GM19463 (cell line): Measurements from ENCODE around the gene TCF7L1.
"Not testable (repeated sequence)": the region's sequence is repeated elsewhere in the genome, so short reads cannot be mapped to it uniquely, and the experiment has no call there.

Experiments
- ATAC-seq: cut with Tn5 transposase; IDR thresholded peaks from one replicate; pipeline ENCODE4 v1.9.1; 2021; ENCODE audit warnings: mild to moderate bottlenecking, moderate library complexity; ENCODE audit not compliant: unreplicated experiment

Gene TCF7L1

GRCh38 chr2:85181134-85181631, 48.0 kb downstream of the TCF7L1 start:
- ATAC-seq = no peak

- no peak for ATAC-seq
Observed at GRCh38 chr2:85181844-85182456, 48.8 kb downstream of the TCF7L1 start.

GRCh38 chr2:85183076-85183475, 49.9 kb downstream of the TCF7L1 start:
- ATAC-seq = no peak

- ATAC-seq = no peak
Observed at GRCh38 chr2:85183479-85183878, 50.3 kb downstream of the TCF7L1 start.

GRCh38 chr2:85184231-85184630, 51.0 kb downstream of the TCF7L1 start:
- no peak for ATAC-seq

GRCh38 chr2:85184990-85185389, 51.8 kb downstream of the TCF7L1 start:
- ATAC-seq = no peak

GRCh38 chr2:85185431-85185940, 52.3 kb downstream of the TCF7L1 start:
- no peak for ATAC-seq

GRCh38 chr2:85187069-85187468, 53.9 kb downstream of the TCF7L1 start:
- ATAC-seq = no peak

GRCh38 chr2:85188852-85189251, 55.7 kb downstream of the TCF7L1 start:
- no peak for ATAC-seq

GRCh38 chr2:85189606-85190270, 56.5 kb downstream of the TCF7L1 start:
- no peak for ATAC-seq

- no peak for ATAC-seq
Observed at GRCh38 chr2:85191157-85191556, 58.0 kb downstream of the TCF7L1 start.

- ATAC-seq = no peak
Observed at GRCh38 chr2:85194780-85195480, 61.7 kb downstream of the TCF7L1 start.

GRCh38 chr2:85195956-85196355, 62.8 kb downstream of the TCF7L1 start:
- no peak for ATAC-seq

- ATAC-seq = no peak
Observed at GRCh38 chr2:85199698-85200097, 66.5 kb downstream of the TCF7L1 start.

GRCh38 chr2:85209887-85210286, 76.7 kb downstream of the TCF7L1 start:
- ATAC-seq = no peak

- no peak for ATAC-seq
Observed at GRCh38 chr2:85210511-85210910, 77.3 kb downstream of the TCF7L1 start.

- ATAC-seq = not testable (repeated sequence)
Observed at GRCh38 chr2:85211606-85212005, 78.4 kb downstream of the TCF7L1 start.

- no peak for ATAC-seq
Observed at GRCh38 chr2:85212841-85213240, 79.6 kb downstream of the TCF7L1 start.

GRCh38 chr2:85213404-85213803, 80.2 kb downstream of the TCF7L1 start:
- no peak for ATAC-seq

- ATAC-seq = no peak
Observed at GRCh38 chr2:85213901-85214512, 80.8 kb downstream of the TCF7L1 start.

- ATAC-seq = no peak
Observed at GRCh38 chr2:85215081-85215447, 81.9 kb downstream of the TCF7L1 start.
